Measurements from ENCODE around the gene SLC41A3.
"Not testable (repeated sequence)": the region's sequence is repeated elsewhere in the genome, so short reads cannot be mapped to it uniquely, and the experiment has no call there.

The SLC41A3 gene

DNA sequence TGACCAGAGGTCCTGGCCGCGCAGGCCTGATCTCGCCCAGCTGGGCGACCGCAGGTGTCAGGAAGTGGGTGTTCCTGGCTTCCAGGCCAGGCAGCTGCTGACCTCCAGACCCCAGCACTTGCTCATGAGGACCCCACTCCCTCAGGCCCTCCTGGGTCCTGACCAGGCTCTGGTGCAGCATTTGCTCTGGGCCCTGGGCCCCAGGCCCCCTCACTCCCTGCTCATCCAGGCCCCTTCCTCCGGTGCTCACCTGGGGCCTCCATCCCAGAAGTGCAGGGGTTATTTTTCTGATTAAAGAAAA is 122.7 kb downstream of the SLC41A3 start:
- Mint-ChIP-seq H3K4me3 (no peak overlapping the region), H3K27me3 (peaks cover 16 to 28% of the 10 kb centered on the region in 2 donors), H3K27ac (no peak overlapping the region), H3K9me3 (peaks cover 0 to 2% of the 10 kb centered on the region in 2 donors), H3K36me3 (peaks cover 0 to 3% of the 10 kb centered on the region in 2 donors), H3K4me1 (no peaks in the 10 kb centered on the region)
- ATAC-seq (replicated peaks) (no peak), DNase-seq (no peak)

- no peak overlapping the region for H3K4me3 Mint-ChIP-seq
- H3K27ac Mint-ChIP-seq, result no peak overlapping the region
- peaks cover 16 to 28% of the 10 kb centered on the region in 2 donors for H3K27me3 Mint-ChIP-seq
- peaks cover 0 to 3% of the 10 kb centered on the region in 2 donors for H3K36me3 Mint-ChIP-seq
- DNase-seq (no peak), ATAC-seq (replicated peaks) (no peak)
- no peaks in the 10 kb centered on the region for H3K4me1 Mint-ChIP-seq
- peaks cover 0 to 2% of the 10 kb centered on the region in 2 donors for H3K9me3 Mint-ChIP-seq
These were observed 123.3 kb downstream of the SLC41A3 start for GRCh38 chr3:125960456-125961288.

DNA sequence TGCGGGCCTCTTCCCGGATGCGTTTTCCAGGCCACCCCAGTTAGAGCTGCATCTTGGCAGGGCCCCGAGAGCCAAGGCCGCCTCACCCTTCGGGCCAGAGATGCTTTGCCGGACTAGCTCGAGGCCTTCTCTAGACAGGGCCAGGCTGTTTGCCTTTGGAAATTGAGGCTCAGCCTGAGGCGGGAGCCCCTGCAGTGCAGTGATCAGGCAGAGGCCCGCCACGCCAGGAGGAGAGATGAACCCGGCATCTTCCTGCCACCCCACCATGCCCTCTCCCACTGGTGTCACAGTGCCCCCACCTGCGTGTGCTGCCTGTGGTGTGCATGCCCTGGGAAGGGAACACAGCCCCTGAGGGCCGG is 123.9 kb downstream of the SLC41A3 start:
- Mint-ChIP-seq H3K9me3 (peaks cover 0 to 2% of the 10 kb centered on the region in 2 donors), H3K27me3 (peaks cover 16 to 28% of the 10 kb centered on the region in 2 donors), H3K27ac (no peak overlapping the region), H3K4me3 (no peak overlapping the region), H3K4me1 (peaks cover 0 to 2% of the 10 kb centered on the region in 2 donors), H3K36me3 (peaks cover 0 to 3% of the 10 kb centered on the region in 2 donors)
- DNase-seq (no peak), ATAC-seq (replicated peaks) (no peak)

- no peak for DNase-seq
- peaks cover 0 to 2% of the 10 kb centered on the region in 2 donors for H3K9me3 Mint-ChIP-seq
- H3K27me3 Mint-ChIP-seq, result peaks cover 16 to 28% of the 10 kb centered on the region in 2 donors
- no peak for ATAC-seq (replicated peaks)
- no peak overlapping the region for H3K4me3 Mint-ChIP-seq
- H3K27ac Mint-ChIP-seq, result no peak overlapping the region
- H3K4me1 Mint-ChIP-seq, result peaks cover 0 to 4% of the 10 kb centered on the region in 2 donors
- H3K36me3 Mint-ChIP-seq, result peaks cover 0 to 3% of the 10 kb centered on the region in 2 donors
These were observed 124.4 kb downstream of the SLC41A3 start for GRCh38 chr3:125959317-125960065.

DNA sequence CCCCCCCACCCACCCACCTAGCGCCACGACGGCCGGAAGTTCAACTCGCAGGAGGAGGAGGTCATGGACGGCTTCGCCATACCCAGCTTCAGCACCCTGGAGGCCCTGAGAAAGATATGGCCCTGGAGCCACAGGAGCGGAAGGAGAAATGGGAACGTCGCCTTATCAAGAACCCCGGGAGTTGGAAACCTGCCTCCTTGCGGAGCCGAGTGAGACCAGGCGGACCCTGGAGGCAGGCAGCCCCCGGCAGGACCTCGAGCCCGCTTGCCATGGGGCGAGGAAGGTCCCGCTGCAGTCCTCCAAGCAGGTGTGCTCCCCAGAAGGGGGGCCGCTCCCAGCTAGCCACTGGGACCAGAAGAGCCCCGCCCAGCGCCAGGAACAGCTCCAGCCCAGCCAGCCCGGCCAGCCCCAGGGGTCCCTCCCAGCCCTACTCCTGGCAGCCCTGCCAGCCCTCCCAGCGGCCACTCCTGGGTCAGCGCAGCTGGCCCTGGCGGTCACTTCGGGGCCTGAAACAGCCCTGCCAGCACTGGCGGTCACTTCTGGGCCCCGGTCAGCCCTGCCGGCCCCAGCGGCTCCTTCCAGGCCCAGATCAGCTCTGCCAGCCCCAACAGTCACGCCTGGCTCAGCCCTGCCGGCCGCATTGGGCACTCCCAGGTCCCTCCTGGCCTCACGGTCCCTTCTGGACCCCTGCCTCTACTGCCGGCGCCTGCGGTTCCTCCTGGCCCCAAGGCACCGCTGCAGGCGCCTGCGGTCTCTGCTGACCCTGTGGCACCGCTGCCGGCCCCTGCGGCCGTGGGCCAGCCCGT is 125.2 kb downstream of the SLC41A3 start:
- no peak for ATAC-seq (replicated peaks)
- Mint-ChIP-seq H3K27me3 (peaks cover 16 to 31% of the 10 kb centered on the region in 2 donors), H3K4me1 (peaks cover 0 to 4% of the 10 kb centered on the region in 2 donors), H3K36me3 (peaks cover 0 to 3% of the 10 kb centered on the region in 2 donors), H3K27ac (no peak overlapping the region), H3K4me3 (no peak overlapping the region), H3K9me3 (peaks cover 0 to 2% of the 10 kb centered on the region in 2 donors)
- DNase-seq, result no peak

- DNase-seq, result no peak
- H3K4me3 Mint-ChIP-seq, result no peak overlapping the region
- no peak for ATAC-seq (replicated peaks)
- peaks cover 0 to 2% of the 10 kb centered on the region in 2 donors for H3K9me3 Mint-ChIP-seq
- peaks cover 0 to 4% of the 10 kb centered on the region in 2 donors for H3K4me1 Mint-ChIP-seq
- peaks cover 0 to 3% of the 10 kb centered on the region in 2 donors for H3K36me3 Mint-ChIP-seq
- H3K27me3 Mint-ChIP-seq, result peaks cover 16 to 37% of the 10 kb centered on the region in 2 donors
- H3K27ac Mint-ChIP-seq, result no peak overlapping the region
These were observed 126.0 kb downstream of the SLC41A3 start for GRCh38 chr3:125957674-125958510.

DNA sequence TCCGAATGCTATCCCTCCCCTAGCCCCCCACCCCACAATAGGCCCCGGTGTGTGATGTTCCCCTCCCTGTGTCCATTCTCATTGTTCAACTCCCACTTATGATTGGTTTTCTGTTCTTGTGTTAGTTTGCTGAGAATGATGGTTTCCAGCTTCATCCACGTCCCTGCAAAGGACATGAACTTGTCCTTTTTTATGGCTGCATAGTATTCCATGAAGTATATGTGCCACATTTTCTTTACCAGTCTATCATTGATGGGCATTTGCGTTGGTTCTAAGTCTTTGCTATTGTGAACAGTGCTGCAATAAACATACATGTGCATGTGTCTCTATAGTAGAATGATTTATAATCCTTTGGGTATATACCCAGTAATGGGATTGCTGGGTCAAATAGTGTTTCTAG is 126.9 kb downstream of the SLC41A3 start:
- H3K36me3 Mint-ChIP-seq; ATAC-seq (replicated peaks); DNase-seq; H3K4me3 Mint-ChIP-seq; H3K9me3 Mint-ChIP-seq; H3K4me1 Mint-ChIP-seq; H3K27ac Mint-ChIP-seq: not testable (repeated sequence)
- H3K27me3 Mint-ChIP-seq, result peaks cover 22 to 37% of the 10 kb centered on the region in 2 donors

Measured in stimulated activated naive B cell treated with anti-CD40 and anti-IgM and Interleukin-4, amounts not matched to agents 10 μg/mL and 1 μg/mL and 100 μg/mL, for 72 hours (primary cell).